Progenitor cell of endocrine pancreas (in vitro differentiated cells): ENCODE results near the gene SPANXN2. TPM values are rescaled to one million over a fixed set of nuclear protein-coding genes. Genes with fewer than 3 reads are reported as not detected.

Source experiments
- DNase-seq: peaks from one replicate; pipeline ENCODE4 v3.0.0; 2021; ENCODE audit warnings: low spot score; ENCODE audit not compliant: unreplicated experiment
- H3K27ac Mint-ChIP-seq: 2 replicates; pipeline ENCODE4 v1.8.0; 2021; ENCODE audit warnings: mild to moderate bottlenecking, moderate library complexity, mixed read lengths
- H3K27me3 Mint-ChIP-seq: 2 replicates; pipeline ENCODE4 v1.8.0; 2021; ENCODE audit warnings: mixed read lengths
- H3K36me3 Mint-ChIP-seq: 2 replicates; pipeline ENCODE4 v1.8.0; 2022; ENCODE audit warnings: mixed read lengths; ENCODE audit not compliant: insufficient read depth
- H3K4me1 Mint-ChIP-seq: 2 replicates; pipeline ENCODE4 v1.8.0; 2021; ENCODE audit warnings: low read depth, mixed read lengths
- H3K4me3 Mint-ChIP-seq: 2 replicates; pipeline ENCODE4 v1.8.0; 2021; ENCODE audit warnings: low read depth, mild to moderate bottlenecking, moderate library complexity, mixed read lengths
- H3K9me3 Mint-ChIP-seq: 2 replicates; pipeline ENCODE4 v1.8.0; 2021; ENCODE audit warnings: low read depth, mixed read lengths
- total RNA-seq: library from RNA; stranded (reverse); gene quantifications from 2 replicates; pipeline ENCODE4 v1.2.1, GENCODE V29; 2021
- TF ChIP-seq, protein P1 (sequence below): fragments of 200-600 bp; sonication (generic); IDR thresholded peaks from one replicate; pipeline ENCODE4 v1.5.0; 2021; ENCODE audit warnings: antibody characterized with exemption, mild to moderate bottlenecking; ENCODE audit not compliant: unreplicated experiment

The SPANXN2 gene
- total RNA-seq, 1 donor from 2014 or later: not detected

DNA sequence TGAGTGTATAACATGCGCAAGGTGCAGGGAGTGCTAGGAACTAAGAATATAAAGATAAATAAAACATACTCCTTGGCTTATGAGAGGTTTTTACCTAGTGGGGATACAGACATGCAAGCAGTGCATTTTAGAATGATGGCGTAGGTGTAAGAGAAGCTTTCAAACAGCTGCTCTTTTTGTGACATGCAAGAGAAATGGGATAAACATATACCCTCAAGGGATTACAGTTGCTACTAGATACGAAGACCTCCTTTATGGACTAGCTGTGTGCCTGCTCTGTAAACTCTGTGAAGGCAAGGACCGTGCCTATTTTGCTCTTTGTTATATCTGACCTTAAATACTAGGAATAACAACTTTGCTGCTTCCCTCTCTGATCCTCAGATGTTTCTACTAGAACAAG is 45.6 kb downstream of the SPANXN2 start:
- Mint-ChIP-seq H3K36me3 (no peaks in the 10 kb centered on the region), H3K27ac (no peak overlapping the region), H3K9me3 (peaks cover 13% of the 10 kb centered on the region), H3K4me3 (no peak overlapping the region), H3K4me1 (no peaks in the 10 kb centered on the region), H3K27me3 (no peaks in the 10 kb centered on the region)
- no peak for DNase-seq
- TF ChIP-seq, protein P1, sequence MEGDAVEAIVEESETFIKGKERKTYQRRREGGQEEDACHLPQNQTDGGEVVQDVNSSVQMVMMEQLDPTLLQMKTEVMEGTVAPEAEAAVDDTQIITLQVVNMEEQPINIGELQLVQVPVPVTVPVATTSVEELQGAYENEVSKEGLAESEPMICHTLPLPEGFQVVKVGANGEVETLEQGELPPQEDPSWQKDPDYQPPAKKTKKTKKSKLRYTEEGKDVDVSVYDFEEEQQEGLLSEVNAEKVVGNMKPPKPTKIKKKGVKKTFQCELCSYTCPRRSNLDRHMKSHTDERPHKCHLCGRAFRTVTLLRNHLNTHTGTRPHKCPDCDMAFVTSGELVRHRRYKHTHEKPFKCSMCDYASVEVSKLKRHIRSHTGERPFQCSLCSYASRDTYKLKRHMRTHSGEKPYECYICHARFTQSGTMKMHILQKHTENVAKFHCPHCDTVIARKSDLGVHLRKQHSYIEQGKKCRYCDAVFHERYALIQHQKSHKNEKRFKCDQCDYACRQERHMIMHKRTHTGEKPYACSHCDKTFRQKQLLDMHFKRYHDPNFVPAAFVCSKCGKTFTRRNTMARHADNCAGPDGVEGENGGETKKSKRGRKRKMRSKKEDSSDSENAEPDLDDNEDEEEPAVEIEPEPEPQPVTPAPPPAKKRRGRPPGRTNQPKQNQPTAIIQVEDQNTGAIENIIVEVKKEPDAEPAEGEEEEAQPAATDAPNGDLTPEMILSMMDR: no peak

DNA sequence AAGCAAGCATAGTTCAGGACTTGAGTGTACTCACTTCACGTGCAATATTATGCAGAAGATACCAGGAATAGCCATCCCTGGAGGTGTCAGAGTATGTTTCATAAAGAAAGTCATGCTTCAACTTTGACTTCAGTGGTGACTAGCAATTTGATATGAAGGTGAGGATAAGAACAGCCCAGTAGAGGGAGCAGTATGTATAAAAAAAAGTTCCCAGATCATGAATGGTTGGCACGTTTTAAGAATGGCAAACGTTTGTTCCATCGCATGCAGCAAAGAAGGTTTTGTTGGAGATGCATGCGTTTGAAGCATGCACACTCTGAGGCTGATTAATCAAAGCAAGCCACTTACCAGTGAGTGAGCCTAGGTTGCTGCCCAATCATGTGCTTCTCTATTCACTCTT is 51.2 kb downstream of the SPANXN2 start:
- H3K27ac Mint-ChIP-seq: no peak overlapping the region
- TF ChIP-seq, protein P1: peak; percentile 33
- peaks cover 5% of the 10 kb centered on the region for H3K9me3 Mint-ChIP-seq
- no peak overlapping the region for H3K4me3 Mint-ChIP-seq
- no peaks in the 10 kb centered on the region for H3K27me3 Mint-ChIP-seq
- DNase-seq: no peak
- H3K4me1 Mint-ChIP-seq: no peaks in the 10 kb centered on the region
- no peaks in the 10 kb centered on the region for H3K36me3 Mint-ChIP-seq

DNA sequence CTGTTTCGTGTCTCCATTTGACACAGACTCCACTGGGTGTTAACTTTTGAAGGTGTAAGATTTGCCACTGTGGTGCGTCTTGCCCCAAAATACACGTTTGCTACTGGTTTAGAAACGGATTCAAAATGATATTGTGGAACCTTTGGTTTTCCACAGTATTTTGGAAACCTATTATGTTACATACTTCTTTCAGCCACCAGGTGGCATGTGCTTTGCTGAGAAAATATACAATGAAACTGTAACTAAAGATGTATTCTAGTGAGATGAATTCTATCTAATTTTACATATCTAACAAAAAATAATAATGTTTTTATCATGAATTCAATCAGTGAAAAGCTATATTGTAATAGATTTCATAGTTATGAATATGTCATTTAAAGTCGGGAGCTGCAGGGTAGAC is 56.2 kb downstream of the SPANXN2 start:
- H3K36me3 Mint-ChIP-seq: no peaks in the 10 kb centered on the region
- TF ChIP-seq, protein P1: peak; percentile 66
- no peaks in the 10 kb centered on the region for H3K27me3 Mint-ChIP-seq
- DNase-seq: no peak
- no peak overlapping the region for H3K27ac Mint-ChIP-seq
- H3K9me3 Mint-ChIP-seq: peaks cover 12% of the 10 kb centered on the region
- H3K4me1 Mint-ChIP-seq: no peaks in the 10 kb centered on the region
- no peak overlapping the region for H3K4me3 Mint-ChIP-seq

DNA sequence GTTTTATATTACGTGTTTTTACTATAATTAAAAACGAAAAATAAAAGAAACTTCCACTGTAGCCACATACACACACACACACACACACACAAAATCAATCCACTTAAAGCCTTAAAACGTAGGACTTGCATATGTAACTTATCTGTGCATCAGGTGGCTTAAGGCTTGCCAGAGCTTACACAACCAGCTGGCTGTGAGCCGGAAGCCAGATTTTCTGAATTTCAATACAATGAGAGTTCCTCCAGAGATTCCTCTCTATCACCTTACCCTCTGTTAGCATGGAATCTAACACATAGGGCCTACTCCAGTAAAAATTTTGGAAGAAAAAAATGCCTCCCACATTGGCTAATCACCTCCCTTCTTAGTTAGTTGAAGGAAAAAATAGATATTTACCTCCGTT is 56.8 kb downstream of the SPANXN2 start:
- no peak overlapping the region for H3K27ac Mint-ChIP-seq
- H3K4me1 Mint-ChIP-seq: no peaks in the 10 kb centered on the region

More for the DNA sequence above, 56.8 kb downstream of the SPANXN2 start:
- H3K27me3 Mint-ChIP-seq: no peaks in the 10 kb centered on the region
- H3K4me3 Mint-ChIP-seq: no peak overlapping the region
- TF ChIP-seq, protein P1: no peak
- H3K9me3 Mint-ChIP-seq: peaks cover 12% of the 10 kb centered on the region
- H3K36me3 Mint-ChIP-seq: no peaks in the 10 kb centered on the region
- DNase-seq: no peak

Other genes starting within 250 kb of the SPANXN2 start
- gene SPANXN3, start 203.3 kb downstream of the SPANXN2 start, total RNA-seq: not detected in 2 replicates
- 14.5 and 15.7 TPM in 2 replicates for gene SLITRK4, start 84.7 kb downstream of the SPANXN2 start, total RNA-seq
- gene UBE2NL, start 163.3 kb upstream of the SPANXN2 start, total RNA-seq: not detected in 2 replicates